SK-N-SH treated with all-trans-retinoic acid at 6 μM for 48 hours (cell line): ENCODE data around the gene AOPEP.

Source experiments
- ATAC-seq: fragments of 200-7000 bp; cut with Tn5 transposase; 3 replicates; pipeline ENCODE4 v1.9.1; 2020; ENCODE audit warnings: mild to moderate bottlenecking, moderate library complexity
- ARNTL ChIP-seq: fragments of 450-650 bp; formaldehyde crosslinking; IDR thresholded peaks from 2 replicates; pipeline ENCODE4 v1.5.0; 2020; ENCODE audit warnings: low read depth, mild to moderate bottlenecking, moderate library complexity, borderline replicate concordance
- BACH2 ChIP-seq: fragments of 250-450 bp; sonication (Bioruptor Pico); IDR thresholded peaks from 2 replicates; pipeline ENCODE4 v1.9.0; 2021; ENCODE audit warnings: mild to moderate bottlenecking, borderline replicate concordance
- CSDC2 ChIP-seq: fragments of 250-450 bp; sonication (Bioruptor Pico); IDR thresholded peaks from 2 replicates; pipeline ENCODE4 v1.5.0; 2020; ENCODE audit warnings: mild to moderate bottlenecking, moderate library complexity
- ESRRG ChIP-seq: fragments of 250-450 bp; sonication (Bioruptor Pico); IDR thresholded peaks from 2 replicates; pipeline ENCODE4 v1.6.1; 2021; ENCODE audit warnings: mild to moderate bottlenecking
- GLIS3 ChIP-seq: fragments of 250-450 bp; sonication (Bioruptor Pico); IDR thresholded peaks from 2 replicates; pipeline ENCODE4 v1.5.0; 2020; ENCODE audit warnings: mild to moderate bottlenecking, moderate library complexity
- ISL1 ChIP-seq: fragments of 250-450 bp; sonication (Bioruptor Pico); IDR thresholded peaks from 2 replicates; pipeline ENCODE4 v2.1.2; 2022; ENCODE audit warnings: mild to moderate bottlenecking, moderate library complexity
- OSR1 ChIP-seq: fragments of 250-450 bp; sonication (Bioruptor Pico); IDR thresholded peaks from 2 replicates; pipeline ENCODE4 v1.8.0; 2022; ENCODE audit warnings: moderate library complexity, mild to moderate bottlenecking, inconsistent platforms
- RARB ChIP-seq: fragments of 250-450 bp; sonication (Bioruptor Pico); IDR thresholded peaks from 2 replicates; pipeline ENCODE4 v1.8.0; 2021; ENCODE audit warnings: mild to moderate bottlenecking, moderate library complexity
- SNAI2 ChIP-seq: fragments of 250-450 bp; sonication (Bioruptor Pico); IDR thresholded peaks from 2 replicates; pipeline ENCODE4 v1.5.0; 2020; ENCODE audit warnings: mild to moderate bottlenecking, moderate library complexity
- TCF4 ChIP-seq: fragments of 250-450 bp; sonication (Bioruptor Pico); IDR thresholded peaks from 2 replicates; pipeline ENCODE4 v1.8.0; 2021; ENCODE audit warnings: mild to moderate bottlenecking, moderate library complexity, borderline replicate concordance
- TOX ChIP-seq: fragments of 250-450 bp; sonication (Bioruptor Pico); IDR thresholded peaks from 2 replicates; pipeline ENCODE4 v1.8.0; 2021; ENCODE audit warnings: mild to moderate bottlenecking, moderate library complexity, borderline replicate concordance
- ZFP3 ChIP-seq: fragments of 250-450 bp; sonication (Bioruptor Pico); IDR thresholded peaks from 2 replicates; pipeline ENCODE4 v1.5.0; 2020; ENCODE audit warnings: mild to moderate bottlenecking, moderate library complexity
- ZFP30 ChIP-seq: fragments of 450-650 bp; formaldehyde crosslinking; IDR thresholded peaks from 2 replicates; pipeline ENCODE4 v1.5.0; 2022; ENCODE audit warnings: mild to moderate bottlenecking, moderate library complexity
- ZNF565 ChIP-seq: fragments of 450-650 bp; formaldehyde crosslinking; conservative IDR thresholded peaks from 2 replicates; pipeline ENCODE4 v1.5.0; 2020; ENCODE audit warnings: low read depth, mild to moderate bottlenecking, moderate library complexity
- ZNF70 ChIP-seq: fragments of 450-650 bp; formaldehyde crosslinking; IDR thresholded peaks from 2 replicates; pipeline ENCODE4 v1.5.0; 2020; ENCODE audit warnings: mild to moderate bottlenecking, moderate library complexity
- ZNF8 ChIP-seq: fragments of 450-650 bp; formaldehyde crosslinking; IDR thresholded peaks from 2 replicates; pipeline ENCODE4 v1.5.0; 2020; ENCODE audit warnings: mild to moderate bottlenecking, moderate library complexity
- TF ChIP-seq, protein P1 (sequence below): fragments of 250-450 bp; sonication (Bioruptor Pico); IDR thresholded peaks from 2 replicates; pipeline ENCODE4 v1.8.0; 2021; ENCODE audit warnings: low read depth, mild to moderate bottlenecking, moderate library complexity, borderline replicate concordance
- TF ChIP-seq, protein P2 (sequence below): fragments of 250-450 bp; sonication (Bioruptor Pico); IDR thresholded peaks from 2 replicates; pipeline ENCODE4 v1.5.1; 2021; ENCODE audit warnings: mild to moderate bottlenecking, moderate library complexity
- TF ChIP-seq, protein P3 (sequence below): fragments of 250-450 bp; sonication (Bioruptor Pico); IDR thresholded peaks from 2 replicates; pipeline ENCODE4 v1.5.1; 2020; ENCODE audit warnings: low read depth, mild to moderate bottlenecking, moderate library complexity
- TF ChIP-seq, protein P4 (sequence below): fragments of 250-450 bp; sonication (Bioruptor Pico); IDR thresholded peaks from 2 replicates; pipeline ENCODE4 v1.8.0; 2020; ENCODE audit warnings: mild to moderate bottlenecking, moderate library complexity, borderline replicate concordance
- TF ChIP-seq, protein P5 (sequence below): fragments of 250-450 bp; sonication (Bioruptor Pico); IDR thresholded peaks from 2 replicates; pipeline ENCODE4 v1.5.0; 2020; ENCODE audit warnings: mild to moderate bottlenecking, moderate library complexity

AOPEP gene

DNA sequence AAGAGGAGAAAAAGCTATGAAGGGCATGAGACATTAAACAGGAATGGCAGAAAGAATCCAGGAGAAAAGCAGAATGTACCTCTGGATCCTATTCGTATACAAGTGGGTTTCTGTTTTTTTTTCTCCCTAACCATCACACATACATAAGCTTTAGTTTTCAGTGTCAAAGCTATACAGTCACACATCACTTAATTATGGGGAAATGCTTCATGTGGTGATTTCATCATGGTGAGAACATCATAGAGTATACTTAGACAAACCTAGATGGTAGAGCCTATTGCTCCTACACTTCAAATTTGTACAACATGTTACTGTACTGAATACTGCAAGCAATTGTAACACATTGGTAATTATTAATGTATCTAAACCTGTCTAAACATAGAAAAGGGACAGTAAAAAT lies 290.6 kb downstream of the AOPEP start:
- no peak for ATAC-seq

DNA sequence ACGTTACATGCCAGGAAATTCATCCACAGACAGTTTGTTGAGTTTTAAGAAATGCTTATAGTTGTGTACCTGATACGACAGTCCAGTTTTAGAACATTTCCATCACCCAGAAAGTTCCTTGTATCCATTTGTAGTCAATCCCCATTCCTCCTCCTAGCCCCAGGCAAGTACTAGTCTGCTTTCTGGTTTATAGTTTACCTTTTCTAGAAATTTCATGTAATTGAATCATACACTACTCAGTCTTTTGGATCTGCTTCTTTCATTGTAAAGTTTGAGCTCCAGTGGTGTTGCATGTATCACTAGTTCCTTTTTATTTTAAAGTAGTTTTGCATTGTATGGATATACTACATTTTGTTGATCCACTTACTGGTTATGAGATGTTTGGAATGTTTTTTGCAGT lies 291.2 kb downstream of the AOPEP start:
- TF ChIP-seq RARB (CRISPR knock-in tag) (no peak), SNAI2 (CRISPR knock-in tag) (no peak), CSDC2 (no peak), ARNTL (CRISPR knock-in tag) (no peak), ZNF565 (CRISPR knock-in tag) (no peak), ZFP30 (CRISPR knock-in tag) (no peak), ZNF70 (no peak), ZNF8 (no peak)
- TF ChIP-seq, protein P1, sequence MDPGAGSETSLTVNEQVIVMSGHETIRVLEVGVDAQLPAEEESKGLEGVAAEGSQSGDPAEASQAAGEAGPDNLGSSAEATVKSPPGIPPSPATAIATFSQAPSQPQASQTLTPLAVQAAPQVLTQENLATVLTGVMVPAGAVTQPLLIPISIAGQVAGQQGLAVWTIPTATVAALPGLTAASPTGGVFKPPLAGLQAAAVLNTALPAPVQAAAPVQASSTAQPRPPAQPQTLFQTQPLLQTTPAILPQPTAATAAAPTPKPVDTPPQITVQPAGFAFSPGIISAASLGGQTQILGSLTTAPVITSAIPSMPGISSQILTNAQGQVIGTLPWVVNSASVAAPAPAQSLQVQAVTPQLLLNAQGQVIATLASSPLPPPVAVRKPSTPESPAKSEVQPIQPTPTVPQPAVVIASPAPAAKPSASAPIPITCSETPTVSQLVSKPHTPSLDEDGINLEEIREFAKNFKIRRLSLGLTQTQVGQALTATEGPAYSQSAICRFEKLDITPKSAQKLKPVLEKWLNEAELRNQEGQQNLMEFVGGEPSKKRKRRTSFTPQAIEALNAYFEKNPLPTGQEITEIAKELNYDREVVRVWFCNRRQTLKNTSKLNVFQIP (CRISPR knock-in tag) = no peak
- TF ChIP-seq, protein P2, sequence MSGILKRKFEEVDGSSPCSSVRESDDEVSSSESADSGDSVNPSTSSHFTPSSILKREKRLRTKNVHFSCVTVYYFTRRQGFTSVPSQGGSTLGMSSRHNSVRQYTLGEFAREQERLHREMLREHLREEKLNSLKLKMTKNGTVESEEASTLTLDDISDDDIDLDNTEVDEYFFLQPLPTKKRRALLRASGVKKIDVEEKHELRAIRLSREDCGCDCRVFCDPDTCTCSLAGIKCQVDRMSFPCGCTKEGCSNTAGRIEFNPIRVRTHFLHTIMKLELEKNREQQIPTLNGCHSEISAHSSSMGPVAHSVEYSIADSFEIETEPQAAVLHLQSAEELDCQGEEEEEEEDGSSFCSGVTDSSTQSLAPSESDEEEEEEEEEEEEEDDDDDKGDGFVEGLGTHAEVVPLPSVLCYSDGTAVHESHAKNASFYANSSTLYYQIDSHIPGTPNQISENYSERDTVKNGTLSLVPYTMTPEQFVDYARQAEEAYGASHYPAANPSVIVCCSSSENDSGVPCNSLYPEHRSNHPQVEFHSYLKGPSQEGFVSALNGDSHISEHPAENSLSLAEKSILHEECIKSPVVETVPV (CRISPR knock-in tag) = no peak
- TF ChIP-seq, protein P3, sequence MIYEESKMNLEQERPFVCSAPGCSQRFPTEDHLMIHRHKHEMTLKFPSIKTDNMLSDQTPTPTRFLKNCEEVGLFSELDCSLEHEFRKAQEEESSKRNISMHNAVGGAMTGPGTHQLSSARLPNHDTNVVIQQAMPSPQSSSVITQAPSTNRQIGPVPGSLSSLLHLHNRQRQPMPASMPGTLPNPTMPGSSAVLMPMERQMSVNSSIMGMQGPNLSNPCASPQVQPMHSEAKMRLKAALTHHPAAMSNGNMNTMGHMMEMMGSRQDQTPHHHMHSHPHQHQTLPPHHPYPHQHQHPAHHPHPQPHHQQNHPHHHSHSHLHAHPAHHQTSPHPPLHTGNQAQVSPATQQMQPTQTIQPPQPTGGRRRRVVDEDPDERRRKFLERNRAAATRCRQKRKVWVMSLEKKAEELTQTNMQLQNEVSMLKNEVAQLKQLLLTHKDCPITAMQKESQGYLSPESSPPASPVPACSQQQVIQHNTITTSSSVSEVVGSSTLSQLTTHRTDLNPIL (CRISPR knock-in tag) = no peak
- no peak for ATAC-seq

More for the DNA sequence above, 290.6 kb downstream of the AOPEP start:
- TF ChIP-seq, protein P4, sequence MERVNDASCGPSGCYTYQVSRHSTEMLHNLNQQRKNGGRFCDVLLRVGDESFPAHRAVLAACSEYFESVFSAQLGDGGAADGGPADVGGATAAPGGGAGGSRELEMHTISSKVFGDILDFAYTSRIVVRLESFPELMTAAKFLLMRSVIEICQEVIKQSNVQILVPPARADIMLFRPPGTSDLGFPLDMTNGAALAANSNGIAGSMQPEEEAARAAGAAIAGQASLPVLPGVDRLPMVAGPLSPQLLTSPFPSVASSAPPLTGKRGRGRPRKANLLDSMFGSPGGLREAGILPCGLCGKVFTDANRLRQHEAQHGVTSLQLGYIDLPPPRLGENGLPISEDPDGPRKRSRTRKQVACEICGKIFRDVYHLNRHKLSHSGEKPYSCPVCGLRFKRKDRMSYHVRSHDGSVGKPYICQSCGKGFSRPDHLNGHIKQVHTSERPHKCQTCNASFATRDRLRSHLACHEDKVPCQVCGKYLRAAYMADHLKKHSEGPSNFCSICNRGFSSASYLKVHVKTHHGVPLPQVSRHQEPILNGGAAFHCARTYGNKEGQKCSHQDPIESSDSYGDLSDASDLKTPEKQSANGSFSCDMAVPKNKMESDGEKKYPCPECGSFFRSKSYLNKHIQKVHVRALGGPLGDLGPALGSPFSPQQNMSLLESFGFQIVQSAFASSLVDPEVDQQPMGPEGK (CRISPR knock-in tag) = no peak
- TF ChIP-seq GLIS3 (CRISPR knock-in tag) (no peak), BACH2 (no peak), RARB (CRISPR knock-in tag) (no peak), OSR1 (CRISPR knock-in tag) (no peak), ZFP3 (CRISPR knock-in tag) (no peak), ZNF565 (CRISPR knock-in tag) (no peak), ARNTL (CRISPR knock-in tag) (no peak), ESRRG (no peak), ISL1 (CRISPR knock-in tag) (no peak), TOX (CRISPR knock-in tag) (no peak)
- TF ChIP-seq, protein P3 (CRISPR knock-in tag) = no peak

DNA sequence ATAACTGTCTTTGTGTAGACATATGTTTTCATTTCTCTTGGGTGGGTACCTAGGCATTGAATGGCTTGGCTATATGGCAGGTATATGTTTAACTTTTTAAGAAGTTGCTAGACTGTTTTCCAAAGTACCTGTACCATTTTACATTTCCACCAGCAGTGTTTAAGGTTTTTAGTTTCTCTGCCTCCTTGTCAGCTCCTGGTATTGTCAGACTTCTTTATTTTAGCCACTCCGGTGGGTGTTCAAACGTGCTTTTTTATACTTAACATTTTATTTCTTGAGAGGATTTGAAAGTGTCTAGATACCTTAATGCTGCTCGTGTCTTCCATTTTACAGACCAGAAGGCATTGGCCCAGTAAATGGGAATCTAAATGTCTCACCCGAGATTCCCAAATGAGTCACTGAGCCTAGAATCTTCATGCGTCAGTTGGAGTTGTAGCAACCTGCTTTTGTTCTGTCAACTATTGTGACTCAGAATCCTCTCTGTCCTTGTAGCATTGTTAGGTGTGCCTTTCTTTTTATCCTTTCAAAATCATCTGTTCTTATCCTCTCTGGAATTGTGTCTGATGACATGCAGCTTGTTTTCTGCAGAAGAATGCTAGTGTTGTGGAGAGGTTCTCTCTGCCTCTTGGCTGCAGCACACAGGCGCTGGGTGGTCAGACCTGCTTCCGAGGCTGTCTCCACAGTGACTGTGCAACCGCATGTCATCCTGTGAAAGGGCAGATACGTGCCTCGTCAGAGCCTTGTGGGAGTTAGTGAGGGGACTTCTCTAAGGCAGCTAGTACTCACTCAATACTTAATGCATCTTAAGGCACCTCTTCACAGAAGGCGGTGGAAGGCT lies 291.8 kb downstream of the AOPEP start:
- peak; percentile 50 for ATAC-seq
- TF ChIP-seq ZNF8 (no peak), TCF4 (CRISPR knock-in tag) (no peak), ZNF70 (no peak), CSDC2 (peak; percentile 14; the same call in 1 of the 2 replicates), ZNF565 (CRISPR knock-in tag) (no peak), OSR1 (CRISPR knock-in tag) (0 out of 2 replicates have a peak, but pooled peaks have one; percentile 62), ESRRG (no peak), GLIS3 (CRISPR knock-in tag) (no peak), RARB (CRISPR knock-in tag) (no peak; the same call in 1 of the 2 replicates), ARNTL (CRISPR knock-in tag) (no peak), ZFP30 (CRISPR knock-in tag) (no peak), BACH2 (no peak)
- TF ChIP-seq, protein P5, sequence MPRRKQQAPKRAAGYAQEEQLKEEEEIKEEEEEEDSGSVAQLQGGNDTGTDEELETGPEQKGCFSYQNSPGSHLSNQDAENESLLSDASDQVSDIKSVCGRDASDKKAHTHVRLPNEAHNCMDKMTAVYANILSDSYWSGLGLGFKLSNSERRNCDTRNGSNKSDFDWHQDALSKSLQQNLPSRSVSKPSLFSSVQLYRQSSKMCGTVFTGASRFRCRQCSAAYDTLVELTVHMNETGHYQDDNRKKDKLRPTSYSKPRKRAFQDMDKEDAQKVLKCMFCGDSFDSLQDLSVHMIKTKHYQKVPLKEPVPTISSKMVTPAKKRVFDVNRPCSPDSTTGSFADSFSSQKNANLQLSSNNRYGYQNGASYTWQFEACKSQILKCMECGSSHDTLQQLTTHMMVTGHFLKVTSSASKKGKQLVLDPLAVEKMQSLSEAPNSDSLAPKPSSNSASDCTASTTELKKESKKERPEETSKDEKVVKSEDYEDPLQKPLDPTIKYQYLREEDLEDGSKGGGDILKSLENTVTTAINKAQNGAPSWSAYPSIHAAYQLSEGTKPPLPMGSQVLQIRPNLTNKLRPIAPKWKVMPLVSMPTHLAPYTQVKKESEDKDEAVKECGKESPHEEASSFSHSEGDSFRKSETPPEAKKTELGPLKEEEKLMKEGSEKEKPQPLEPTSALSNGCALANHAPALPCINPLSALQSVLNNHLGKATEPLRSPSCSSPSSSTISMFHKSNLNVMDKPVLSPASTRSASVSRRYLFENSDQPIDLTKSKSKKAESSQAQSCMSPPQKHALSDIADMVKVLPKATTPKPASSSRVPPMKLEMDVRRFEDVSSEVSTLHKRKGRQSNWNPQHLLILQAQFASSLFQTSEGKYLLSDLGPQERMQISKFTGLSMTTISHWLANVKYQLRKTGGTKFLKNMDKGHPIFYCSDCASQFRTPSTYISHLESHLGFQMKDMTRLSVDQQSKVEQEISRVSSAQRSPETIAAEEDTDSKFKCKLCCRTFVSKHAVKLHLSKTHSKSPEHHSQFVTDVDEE (CRISPR knock-in tag) = no peak
- TF ChIP-seq, protein P2 (CRISPR knock-in tag) = no peak
- TF ChIP-seq, protein P4 (CRISPR knock-in tag) = 0 out of 2 replicates have a peak, but pooled peaks have one; percentile 49
